ENCODE measurements around the gene ARL5C. TPM values are rescaled to one million over a fixed set of nuclear protein-coding genes. Genes with fewer than 3 reads are reported as not detected.
A peak's percentile ranks its signal among the peaks of the same experiment; 100 is the strongest.

The ARL5C gene
- total RNA-seq, 1 experiment from 2014 or later = not detected

GRCh38 chr17:39150795-39151149 lies 15.2 kb downstream of the ARL5C start:
- peaks cover 6 to 9% of the 10 kb centered on the region in 2 experiments; a peak in 3 of 5 replicates for H3K9me3 Mint-ChIP-seq
- no peaks in the 10 kb centered on the region for H3K4me1 ChIP-seq (ENCODE audit: insufficient read depth, low read length)
- H3K79me1 ChIP-seq (ENCODE audit: insufficient read depth, low read depth, low read length, poor library complexity, severe bottlenecking) = no peaks in the 10 kb centered on the region
- H3K79me2 ChIP-seq (ENCODE audit: insufficient read depth, low read length) = no peaks in the 10 kb centered on the region
- WGBS (ENCODE audit: extremely low coverage, insufficient read length, low lambda C conversion rate) = no CpG with 5 or more reads among the region's 5 CpGs
- no peak overlapping the region for H3K14ac ChIP-seq (ENCODE audit: insufficient read depth, low read length)
- no peak overlapping the region for H4K91ac ChIP-seq (ENCODE audit: insufficient read length, low read depth, low read length)
- no peak overlapping the region for H2BK12ac ChIP-seq (ENCODE audit: insufficient read length, low read depth, low read length)
- no peak overlapping the region for H4K5ac ChIP-seq (ENCODE audit: insufficient read length, low read depth, low read length)
- no peak overlapping the region for H3K9ac ChIP-seq (ENCODE audit: extremely low read depth, insufficient read length, low read length)
- H2BK5ac ChIP-seq (ENCODE audit: insufficient read length, low read length) = no peak overlapping the region
- TF ChIP-seq, protein P1, sequence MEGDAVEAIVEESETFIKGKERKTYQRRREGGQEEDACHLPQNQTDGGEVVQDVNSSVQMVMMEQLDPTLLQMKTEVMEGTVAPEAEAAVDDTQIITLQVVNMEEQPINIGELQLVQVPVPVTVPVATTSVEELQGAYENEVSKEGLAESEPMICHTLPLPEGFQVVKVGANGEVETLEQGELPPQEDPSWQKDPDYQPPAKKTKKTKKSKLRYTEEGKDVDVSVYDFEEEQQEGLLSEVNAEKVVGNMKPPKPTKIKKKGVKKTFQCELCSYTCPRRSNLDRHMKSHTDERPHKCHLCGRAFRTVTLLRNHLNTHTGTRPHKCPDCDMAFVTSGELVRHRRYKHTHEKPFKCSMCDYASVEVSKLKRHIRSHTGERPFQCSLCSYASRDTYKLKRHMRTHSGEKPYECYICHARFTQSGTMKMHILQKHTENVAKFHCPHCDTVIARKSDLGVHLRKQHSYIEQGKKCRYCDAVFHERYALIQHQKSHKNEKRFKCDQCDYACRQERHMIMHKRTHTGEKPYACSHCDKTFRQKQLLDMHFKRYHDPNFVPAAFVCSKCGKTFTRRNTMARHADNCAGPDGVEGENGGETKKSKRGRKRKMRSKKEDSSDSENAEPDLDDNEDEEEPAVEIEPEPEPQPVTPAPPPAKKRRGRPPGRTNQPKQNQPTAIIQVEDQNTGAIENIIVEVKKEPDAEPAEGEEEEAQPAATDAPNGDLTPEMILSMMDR (conservative IDR thresholded peaks at IDR 0.05) = no peak
- peaks cover 0 to 5% (median 0%) of the 10 kb centered on the region in 3 experiments; a peak in 1 of 7 replicates for H3K36me3 Mint-ChIP-seq (ENCODE audit: insufficient read depth in 1 of 3, low read depth in 3 of 3)
- H3K27me3 ChIP-seq (ENCODE audit: insufficient read depth, low read length) = peaks cover 9% of the 10 kb centered on the region; the same call in 1 of the 2 replicates
- no peak overlapping the region for H3K4ac ChIP-seq (ENCODE audit: low read depth, low read length)
- H3K27ac Mint-ChIP-seq = no peak overlapping the region
- H3K4me3 Mint-ChIP-seq = peak overlapping the region; percentile 92 to 94
- H3K4me2 ChIP-seq (ENCODE audit: insufficient read depth, insufficient read length, low read length) = peak overlapping the region; percentile 74
- H3T11ph ChIP-seq (ENCODE audit: low read length) = no peak overlapping the region
- no peaks in the 10 kb centered on the region for H4K20me1 ChIP-seq (ENCODE audit: control insufficient read depth, insufficient read depth, insufficient read length)
- H4K8ac ChIP-seq (replicated peaks; ENCODE audit: insufficient read length, low read depth, low read length) = no peak overlapping the region
- no peak overlapping the region for H3K56ac ChIP-seq (ENCODE audit: insufficient read length, low read depth, low read length)
- peaks cover 17% of the 10 kb centered on the region for H3K23me2 ChIP-seq (ENCODE audit: insufficient read length, low read depth, low read length, poor library complexity, severe bottlenecking)
- peaks cover 48% of the 10 kb centered on the region for H3K27me3 Mint-ChIP-seq (ENCODE audit: low read depth)
- H3K27ac ChIP-seq (ENCODE audit: insufficient read length, low read depth, low read length) = no peak overlapping the region
- H3K9me3 ChIP-seq (ENCODE audit: control insufficient read depth, low read depth, low read length) = no peaks in the 10 kb centered on the region
- no peak overlapping the region for H2AFZ ChIP-seq (ENCODE audit: low read length)
- H2AK5ac ChIP-seq (ENCODE audit: insufficient read length, low read length) = no peak overlapping the region
- H2BK120ac ChIP-seq (ENCODE audit: low read depth, low read length, poor library complexity, severe bottlenecking) = no peak overlapping the region
- DNase-seq = no peak
- no peak overlapping the region for H2BK20ac ChIP-seq (ENCODE audit: low read depth, low read length, poor library complexity, severe bottlenecking)
- no peak overlapping the region for H3K18ac ChIP-seq (ENCODE audit: insufficient read length, low read depth, low read length)
- H2BK15ac ChIP-seq (ENCODE audit: low read depth, low read length) = no peak overlapping the region
- no peak overlapping the region for H3K23ac ChIP-seq (ENCODE audit: insufficient read length, low read depth, low read length)
- H3K4me1 Mint-ChIP-seq = peaks cover 14 to 34% of the 10 kb centered on the region in 2 experiments
